Brain microvascular endothelial cell (primary cell): ENCODE measurements around the gene PRSS50.
"Not testable (repeated sequence)": the region's sequence is repeated elsewhere in the genome, so short reads cannot be mapped to it uniquely, and the experiment has no call there.

Experiments
- DNase-seq: peaks from one replicate; pipeline ENCODE4 v3.0.0-alpha.2; 2020
- H3K27ac ChIP-seq: fragments of 250-450 bp; sonication (Bioruptor Pico); 2 replicates; pipeline ENCODE4 v1.5.1; 2020; ENCODE audit warnings: mild to moderate bottlenecking, moderate library complexity
- H3K27me3 ChIP-seq: fragments of 250-450 bp; sonication (Bioruptor Pico); replicated peaks from 2 replicates; pipeline ENCODE4 v1.5.1; 2020; ENCODE audit warnings: mild to moderate bottlenecking
- H3K36me3 ChIP-seq: fragments of 250-450 bp; sonication (Bioruptor Pico); replicated peaks from 2 replicates; pipeline ENCODE4 v1.5.1; 2020; ENCODE audit warnings: mild to moderate bottlenecking
- H3K4me3 ChIP-seq: 2 replicates; pipeline ENCODE4 v1.5.1; 2011; ENCODE audit warnings: low read depth, mild to moderate bottlenecking, control low read depth, low read length, moderate library complexity
- in situ Hi-C: cut with HindIII; loops from 2 replicates; pipeline ENCODE4 v1.10.0; 2017; ENCODE audit warnings: low sequenced_read_pairs, low pct_ligation_motif_present
- TF ChIP-seq, protein P1 (sequence below): IDR thresholded peaks from 2 replicates; pipeline ENCODE4 v1.5.1; 2011; ENCODE audit warnings: low read depth, mild to moderate bottlenecking, moderate library complexity, low read length, control low read depth, inconsistent platforms; ENCODE audit errors: missing control alignments

Gene PRSS50

DNA sequence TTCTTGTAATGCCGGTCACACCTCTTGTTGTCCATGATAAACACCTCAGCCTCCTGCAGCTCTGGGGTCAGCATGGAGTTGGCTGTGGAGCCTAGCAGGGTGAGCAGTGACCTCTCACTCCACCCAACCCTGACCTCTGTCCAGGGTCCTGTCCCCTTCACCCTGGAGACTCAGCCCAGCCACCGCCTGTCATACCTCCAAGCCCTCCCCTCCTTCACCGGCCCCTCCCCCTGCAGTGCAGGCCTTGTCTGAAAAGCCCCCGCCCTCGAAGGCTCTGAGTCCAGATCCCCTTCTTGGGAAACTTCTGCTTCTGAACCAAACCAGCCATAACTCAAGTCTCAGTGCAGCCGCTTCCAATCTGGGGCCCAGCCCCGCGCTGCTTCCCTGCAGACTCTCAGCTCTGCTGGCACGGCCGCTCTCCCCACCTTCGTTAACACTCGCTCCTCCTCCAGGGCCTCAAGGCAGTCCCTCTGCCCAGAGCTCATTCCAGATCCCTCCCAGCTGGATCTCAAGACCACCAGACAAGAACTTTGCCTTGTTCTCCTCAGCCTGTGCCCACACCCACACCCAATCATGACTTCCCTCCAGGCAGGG lies 25.4 kb upstream of the PRSS50 start:
- Histone ChIP-seq H3K4me3 (no peak overlapping the region), H3K27me3 (no peaks in the 10 kb centered on the region), H3K27ac (no peak overlapping the region), H3K36me3 (no peaks in the 10 kb centered on the region)
- TF ChIP-seq, protein P1, sequence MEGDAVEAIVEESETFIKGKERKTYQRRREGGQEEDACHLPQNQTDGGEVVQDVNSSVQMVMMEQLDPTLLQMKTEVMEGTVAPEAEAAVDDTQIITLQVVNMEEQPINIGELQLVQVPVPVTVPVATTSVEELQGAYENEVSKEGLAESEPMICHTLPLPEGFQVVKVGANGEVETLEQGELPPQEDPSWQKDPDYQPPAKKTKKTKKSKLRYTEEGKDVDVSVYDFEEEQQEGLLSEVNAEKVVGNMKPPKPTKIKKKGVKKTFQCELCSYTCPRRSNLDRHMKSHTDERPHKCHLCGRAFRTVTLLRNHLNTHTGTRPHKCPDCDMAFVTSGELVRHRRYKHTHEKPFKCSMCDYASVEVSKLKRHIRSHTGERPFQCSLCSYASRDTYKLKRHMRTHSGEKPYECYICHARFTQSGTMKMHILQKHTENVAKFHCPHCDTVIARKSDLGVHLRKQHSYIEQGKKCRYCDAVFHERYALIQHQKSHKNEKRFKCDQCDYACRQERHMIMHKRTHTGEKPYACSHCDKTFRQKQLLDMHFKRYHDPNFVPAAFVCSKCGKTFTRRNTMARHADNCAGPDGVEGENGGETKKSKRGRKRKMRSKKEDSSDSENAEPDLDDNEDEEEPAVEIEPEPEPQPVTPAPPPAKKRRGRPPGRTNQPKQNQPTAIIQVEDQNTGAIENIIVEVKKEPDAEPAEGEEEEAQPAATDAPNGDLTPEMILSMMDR = no peak
- DNase-seq = no peak
- in situ Hi-C loops = no loop called here

DNA sequence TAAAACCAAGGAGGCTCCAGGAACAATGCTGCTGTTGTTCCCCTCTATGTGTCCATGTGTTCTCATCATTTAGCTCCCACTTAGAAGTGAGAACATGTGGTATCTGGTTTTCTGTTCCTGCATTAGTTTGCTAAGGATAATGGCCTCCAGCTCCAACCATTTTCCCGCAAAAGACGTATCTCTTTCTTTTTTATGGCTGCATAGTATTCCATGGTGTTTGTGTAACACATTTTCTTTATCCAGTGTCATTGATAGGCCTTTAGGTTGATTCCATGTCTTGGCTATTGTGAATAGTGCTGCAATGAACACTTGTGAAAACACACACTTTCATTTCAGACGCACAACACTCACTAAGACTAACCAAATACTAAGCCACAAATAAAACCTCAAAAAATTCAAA lies 21.9 kb upstream of the PRSS50 start:
- in situ Hi-C loops, H3K27me3 ChIP-seq, DNase-seq, H3K27ac ChIP-seq, H3K36me3 ChIP-seq, H3K4me3 ChIP-seq: not testable (repeated sequence)

GRCh38 chr3:46737329-46737731 lies 19.7 kb upstream of the PRSS50 start:
- TF ChIP-seq, protein P1 = no peak
- H3K4me3 ChIP-seq = no peak overlapping the region
- H3K27ac ChIP-seq = no peak overlapping the region
- no peaks in the 10 kb centered on the region for H3K36me3 ChIP-seq
- in situ Hi-C loops = no loop called here
- H3K27me3 ChIP-seq = no peaks in the 10 kb centered on the region
- no peak for DNase-seq

DNA sequence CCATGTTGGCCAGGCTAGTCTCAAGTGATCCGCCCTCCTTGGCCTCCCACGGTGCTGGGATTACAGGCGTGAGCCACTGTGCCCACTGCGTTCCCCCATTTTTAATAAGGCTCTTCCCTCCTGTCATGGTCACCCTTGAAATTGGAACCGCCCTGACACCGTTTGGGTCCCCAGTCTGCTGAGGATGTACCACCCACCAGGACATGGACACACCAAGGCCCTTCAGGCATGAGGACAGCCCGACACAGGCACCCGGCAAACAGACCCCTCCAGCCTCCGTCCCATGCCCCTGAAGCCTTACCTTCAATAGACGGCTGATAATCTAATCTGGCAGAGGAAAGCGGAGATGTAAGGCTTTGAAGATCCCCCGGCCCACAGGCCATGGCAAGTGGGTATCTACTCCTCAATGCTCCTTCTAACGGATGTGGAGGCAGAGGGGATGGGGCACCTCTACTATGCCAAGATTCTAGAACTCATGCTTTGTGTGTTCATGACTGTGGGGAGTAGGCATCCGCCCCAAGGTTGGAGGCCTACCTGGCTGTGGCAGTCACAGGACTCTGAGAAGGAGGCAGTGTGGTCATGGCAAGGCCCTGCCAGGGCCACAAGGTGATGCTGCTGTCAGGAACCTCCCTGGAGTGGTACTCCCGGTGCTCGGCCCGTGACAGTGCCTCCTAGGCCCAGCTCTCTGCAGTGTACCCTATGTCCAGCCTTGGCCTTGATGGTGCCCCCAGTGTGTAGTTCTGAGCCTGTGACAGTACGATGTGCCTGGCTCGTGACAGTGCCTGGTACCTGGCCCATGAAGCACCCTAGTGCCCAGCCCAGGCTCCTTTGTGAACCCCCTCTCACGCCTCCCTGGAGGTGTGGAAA lies 18.6 kb upstream of the PRSS50 start:
- DNase-seq = no peak
- TF ChIP-seq, protein P1 = no peak
- in situ Hi-C loops = no loop called here
- Histone ChIP-seq H3K27ac (no peak overlapping the region), H3K4me3 (no peak overlapping the region), H3K36me3 (no peaks in the 10 kb centered on the region), H3K27me3 (peaks cover 6% of the 10 kb centered on the region)

DNA sequence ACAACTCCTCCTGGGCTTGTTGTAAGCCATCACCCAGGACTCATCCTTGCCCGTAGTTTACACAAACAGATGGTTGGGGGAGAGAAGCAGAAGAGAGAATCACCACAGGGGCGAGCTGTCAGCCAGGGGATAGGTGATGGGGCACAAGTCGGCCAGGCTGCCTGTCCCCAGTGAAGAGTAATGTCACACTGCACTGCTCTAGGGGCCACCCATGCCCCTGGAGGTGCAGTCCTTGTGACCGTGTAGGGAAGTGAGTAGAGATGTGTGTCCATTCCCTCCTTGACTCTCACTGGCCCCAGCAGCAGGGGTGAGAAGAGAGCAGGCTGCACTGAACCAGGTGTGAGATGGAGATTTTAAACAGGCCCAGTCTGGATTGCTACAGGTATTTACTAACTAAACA lies 17.1 kb upstream of the PRSS50 start:
- in situ Hi-C loops = no loop called here
- TF ChIP-seq, protein P1 = no peak
- Histone ChIP-seq H3K27me3 (peaks cover 6% of the 10 kb centered on the region), H3K4me3 (no peak overlapping the region), H3K27ac (no peak overlapping the region), H3K36me3 (no peaks in the 10 kb centered on the region)
- DNase-seq = no peak

DNA sequence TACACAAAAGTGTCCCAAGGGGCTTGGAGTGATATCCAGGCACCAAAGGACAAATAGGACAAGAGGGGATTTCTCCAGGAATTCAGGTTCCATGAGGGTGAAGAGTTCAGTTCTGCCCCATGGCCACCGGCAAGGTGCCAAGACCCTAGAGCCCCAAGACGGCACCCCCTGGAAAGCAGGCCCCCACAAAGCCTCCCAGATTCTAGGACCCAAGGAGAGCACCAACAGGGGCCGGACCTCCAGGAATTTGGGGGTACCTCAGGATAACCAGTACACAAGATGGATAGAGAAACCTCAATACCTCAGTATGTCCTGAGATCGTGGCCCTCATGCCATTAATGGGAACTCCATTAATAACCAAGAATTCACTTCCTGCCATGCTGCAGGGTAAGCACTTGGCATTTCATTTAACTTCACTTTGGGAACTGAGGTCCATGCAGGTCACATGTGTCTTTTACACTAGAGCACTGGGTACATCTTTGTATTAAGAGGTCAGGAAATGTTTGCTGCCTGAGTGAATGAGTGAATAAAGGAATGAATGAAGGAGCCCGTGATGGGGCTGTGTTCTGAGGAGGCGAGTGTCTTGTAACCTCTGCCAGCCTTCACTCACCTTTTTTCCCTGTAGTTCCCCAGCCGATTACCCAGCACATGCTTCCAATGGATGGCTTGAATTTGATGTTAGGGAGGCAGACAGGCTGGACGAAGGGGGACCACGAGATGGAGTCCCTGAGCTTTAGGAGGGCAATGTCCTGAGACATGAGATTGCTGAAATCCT lies 15.5 kb upstream of the PRSS50 start:
- H3K27ac ChIP-seq = no peak overlapping the region
- DNase-seq = no peak
- TF ChIP-seq, protein P1 = peak; percentile 18
- no peak overlapping the region for H3K4me3 ChIP-seq
- H3K36me3 ChIP-seq = no peaks in the 10 kb centered on the region
- in situ Hi-C loops = no loop called here
- H3K27me3 ChIP-seq = peaks cover 6% of the 10 kb centered on the region
